ENCODE data around the gene TMEM132D.

DNA sequence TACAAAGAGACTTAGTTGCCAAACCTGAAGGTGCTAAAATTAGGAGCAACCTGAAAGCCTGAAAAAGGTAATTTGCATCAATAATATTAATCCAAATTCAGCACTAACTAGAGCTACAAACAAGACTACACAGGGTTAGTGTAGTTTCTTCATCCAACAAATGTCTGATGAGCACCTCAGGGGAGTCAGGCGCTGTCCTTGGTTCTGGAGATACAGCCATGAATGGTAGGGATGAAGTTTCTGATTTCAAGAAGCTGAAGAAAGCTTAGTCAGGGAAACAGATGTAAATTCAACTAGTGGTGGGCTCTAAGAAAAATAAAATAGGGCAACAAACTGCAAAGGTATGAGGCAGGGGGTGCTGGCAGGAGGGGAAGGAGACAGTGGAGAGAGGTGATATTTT, 784.3 kb downstream of the TMEM132D start:
- TF ChIP-seq, protein P1, sequence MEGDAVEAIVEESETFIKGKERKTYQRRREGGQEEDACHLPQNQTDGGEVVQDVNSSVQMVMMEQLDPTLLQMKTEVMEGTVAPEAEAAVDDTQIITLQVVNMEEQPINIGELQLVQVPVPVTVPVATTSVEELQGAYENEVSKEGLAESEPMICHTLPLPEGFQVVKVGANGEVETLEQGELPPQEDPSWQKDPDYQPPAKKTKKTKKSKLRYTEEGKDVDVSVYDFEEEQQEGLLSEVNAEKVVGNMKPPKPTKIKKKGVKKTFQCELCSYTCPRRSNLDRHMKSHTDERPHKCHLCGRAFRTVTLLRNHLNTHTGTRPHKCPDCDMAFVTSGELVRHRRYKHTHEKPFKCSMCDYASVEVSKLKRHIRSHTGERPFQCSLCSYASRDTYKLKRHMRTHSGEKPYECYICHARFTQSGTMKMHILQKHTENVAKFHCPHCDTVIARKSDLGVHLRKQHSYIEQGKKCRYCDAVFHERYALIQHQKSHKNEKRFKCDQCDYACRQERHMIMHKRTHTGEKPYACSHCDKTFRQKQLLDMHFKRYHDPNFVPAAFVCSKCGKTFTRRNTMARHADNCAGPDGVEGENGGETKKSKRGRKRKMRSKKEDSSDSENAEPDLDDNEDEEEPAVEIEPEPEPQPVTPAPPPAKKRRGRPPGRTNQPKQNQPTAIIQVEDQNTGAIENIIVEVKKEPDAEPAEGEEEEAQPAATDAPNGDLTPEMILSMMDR (IDR thresholded peaks at IDR 0.05): no peak
- TF ChIP-seq ETV6 (CRISPR knock-in tag; IDR thresholded peaks at IDR 0.05) (no peak), ZNF121 (CRISPR knock-in tag; IDR thresholded peaks at IDR 0.05) (no peak), ZNF138 (CRISPR knock-in tag; conservative IDR thresholded peaks at IDR 0.05) (no peak), CREB1 (CRISPR knock-in tag; IDR thresholded peaks at IDR 0.05) (no peak), SP1 (CRISPR knock-in tag; conservative IDR thresholded peaks at IDR 0.05) (no peak)
- TF ChIP-seq, protein P2, sequence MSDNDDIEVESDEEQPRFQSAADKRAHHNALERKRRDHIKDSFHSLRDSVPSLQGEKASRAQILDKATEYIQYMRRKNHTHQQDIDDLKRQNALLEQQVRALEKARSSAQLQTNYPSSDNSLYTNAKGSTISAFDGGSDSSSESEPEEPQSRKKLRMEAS (CRISPR knock-in tag; IDR thresholded peaks at IDR 0.05): no peak
- TF ChIP-seq, protein P3, sequence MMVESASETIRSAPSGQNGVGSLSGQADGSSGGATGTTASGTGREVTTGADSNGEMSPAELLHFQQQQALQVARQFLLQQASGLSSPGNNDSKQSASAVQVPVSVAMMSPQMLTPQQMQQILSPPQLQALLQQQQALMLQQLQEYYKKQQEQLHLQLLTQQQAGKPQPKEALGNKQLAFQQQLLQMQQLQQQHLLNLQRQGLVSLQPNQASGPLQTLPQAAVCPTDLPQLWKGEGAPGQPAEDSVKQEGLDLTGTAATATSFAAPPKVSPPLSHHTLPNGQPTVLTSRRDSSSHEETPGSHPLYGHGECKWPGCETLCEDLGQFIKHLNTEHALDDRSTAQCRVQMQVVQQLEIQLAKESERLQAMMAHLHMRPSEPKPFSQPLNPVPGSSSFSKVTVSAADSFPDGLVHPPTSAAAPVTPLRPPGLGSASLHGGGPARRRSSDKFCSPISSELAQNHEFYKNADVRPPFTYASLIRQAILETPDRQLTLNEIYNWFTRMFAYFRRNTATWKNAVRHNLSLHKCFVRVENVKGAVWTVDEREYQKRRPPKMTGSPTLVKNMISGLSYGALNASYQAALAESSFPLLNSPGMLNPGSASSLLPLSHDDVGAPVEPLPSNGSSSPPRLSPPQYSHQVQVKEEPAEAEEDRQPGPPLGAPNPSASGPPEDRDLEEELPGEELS (CRISPR knock-in tag; IDR thresholded peaks at IDR 0.05): no peak
- TF ChIP-seq, protein P4, sequence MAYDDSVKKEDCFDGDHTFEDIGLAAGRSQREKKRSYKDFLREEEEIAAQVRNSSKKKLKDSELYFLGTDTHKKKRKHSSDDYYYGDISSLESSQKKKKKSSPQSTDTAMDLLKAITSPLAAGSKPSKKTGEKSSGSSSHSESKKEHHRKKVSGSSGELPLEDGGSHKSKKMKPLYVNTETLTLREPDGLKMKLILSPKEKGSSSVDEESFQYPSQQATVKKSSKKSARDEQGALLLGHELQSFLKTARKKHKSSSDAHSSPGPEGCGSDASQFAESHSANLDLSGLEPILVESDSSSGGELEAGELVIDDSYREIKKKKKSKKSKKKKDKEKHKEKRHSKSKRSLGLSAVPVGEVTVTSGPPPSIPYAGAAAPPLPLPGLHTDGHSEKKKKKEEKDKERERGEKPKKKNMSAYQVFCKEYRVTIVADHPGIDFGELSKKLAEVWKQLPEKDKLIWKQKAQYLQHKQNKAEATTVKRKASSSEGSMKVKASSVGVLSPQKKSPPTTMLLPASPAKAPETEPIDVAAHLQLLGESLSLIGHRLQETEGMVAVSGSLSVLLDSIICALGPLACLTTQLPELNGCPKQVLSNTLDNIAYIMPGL (CRISPR knock-in tag; IDR thresholded peaks at IDR 0.05): no peak
- TF ChIP-seq, protein P5, sequence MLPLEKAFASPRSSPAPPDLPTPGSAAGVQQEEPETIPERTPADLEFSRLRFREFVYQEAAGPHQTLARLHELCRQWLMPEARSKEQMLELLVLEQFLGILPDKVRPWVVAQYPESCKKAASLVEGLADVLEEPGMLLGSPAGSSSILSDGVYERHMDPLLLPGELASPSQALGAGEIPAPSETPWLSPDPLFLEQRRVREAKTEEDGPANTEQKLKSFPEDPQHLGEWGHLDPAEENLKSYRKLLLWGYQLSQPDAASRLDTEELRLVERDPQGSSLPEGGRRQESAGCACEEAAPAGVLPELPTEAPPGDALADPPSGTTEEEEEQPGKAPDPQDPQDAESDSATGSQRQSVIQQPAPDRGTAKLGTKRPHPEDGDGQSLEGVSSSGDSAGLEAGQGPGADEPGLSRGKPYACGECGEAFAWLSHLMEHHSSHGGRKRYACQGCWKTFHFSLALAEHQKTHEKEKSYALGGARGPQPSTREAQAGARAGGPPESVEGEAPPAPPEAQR (CRISPR knock-in tag; IDR thresholded peaks at IDR 0.05): no peak

Measured in WTC11 (cell line).